DMS79 (cell line): Measurements from ENCODE around the gene AP2A1.
"Not testable (repeated sequence)": the region's sequence is repeated elsewhere in the genome, so short reads cannot be mapped to it uniquely, and the experiment has no call there.

Source experiments
- DNase-seq: peaks from one replicate; lab custom pipeline; 2025; lab: John Stamatoyannopoulos, UW

AP2A1 gene

DNA sequence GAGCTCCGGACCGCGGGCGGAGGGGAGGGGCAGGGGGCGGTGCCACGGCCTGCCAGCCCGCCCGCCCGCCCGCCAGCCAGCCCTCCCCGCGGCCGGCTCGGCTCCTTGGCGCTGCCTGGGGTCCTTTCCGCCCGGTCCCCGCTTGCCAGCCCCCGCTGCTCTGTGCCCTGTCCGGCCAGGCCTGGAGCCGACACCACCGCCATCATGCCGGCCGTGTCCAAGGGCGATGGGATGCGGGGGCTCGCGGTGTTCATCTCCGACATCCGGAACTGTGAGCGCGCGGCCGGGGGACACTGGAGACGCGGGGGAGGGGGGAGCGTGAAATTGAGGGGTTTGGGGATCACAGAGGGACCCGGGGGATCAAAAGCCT lies at the start of gene AP2A1:
Gene AP2A1 (plus strand): TSS at position 72 of the 370 bp plus-strand sequence. CDS start 133 bp downstream, at position 205.
- DNase-seq: no peak

DNA sequence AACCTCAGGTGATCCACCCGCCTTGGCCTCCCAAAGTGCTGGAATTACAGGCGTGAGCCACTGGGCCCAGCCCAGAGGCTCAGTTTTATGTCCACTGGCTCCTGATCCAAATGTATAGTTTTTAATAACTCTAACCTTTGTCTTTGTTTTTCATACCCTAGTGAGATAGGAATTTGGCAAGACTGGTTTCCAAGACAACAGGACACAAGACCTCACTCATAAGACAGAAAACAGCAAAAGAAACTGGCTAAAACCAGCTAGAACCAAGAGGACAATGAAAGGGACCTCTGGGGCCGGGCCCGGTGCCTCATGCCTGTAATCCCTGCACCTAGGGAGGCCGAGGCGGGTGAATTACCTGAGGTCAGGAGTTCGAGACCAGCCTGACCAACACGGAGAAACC lies 48.3 kb upstream of the AP2A1 start:
- no peak for DNase-seq

DNA sequence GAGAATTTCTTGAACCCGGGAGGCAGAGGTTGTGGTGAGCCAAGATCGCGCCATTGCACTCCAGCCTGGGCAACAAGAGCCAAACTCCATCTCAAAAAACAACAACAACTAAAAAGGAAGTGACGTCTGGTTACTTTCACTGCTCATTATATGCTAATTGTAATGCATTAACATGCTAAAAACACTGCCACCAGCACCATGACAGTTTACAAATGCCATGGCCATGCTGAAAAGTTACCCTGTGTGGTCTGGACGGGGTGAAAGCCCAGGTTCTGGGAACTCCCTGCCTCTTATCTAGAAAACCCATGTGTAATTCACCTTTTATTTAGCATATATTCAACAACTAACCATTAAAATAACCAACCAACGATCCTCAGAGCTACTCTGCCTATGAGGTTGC lies 47.8 kb upstream of the AP2A1 start:
- no peak for DNase-seq

DNA sequence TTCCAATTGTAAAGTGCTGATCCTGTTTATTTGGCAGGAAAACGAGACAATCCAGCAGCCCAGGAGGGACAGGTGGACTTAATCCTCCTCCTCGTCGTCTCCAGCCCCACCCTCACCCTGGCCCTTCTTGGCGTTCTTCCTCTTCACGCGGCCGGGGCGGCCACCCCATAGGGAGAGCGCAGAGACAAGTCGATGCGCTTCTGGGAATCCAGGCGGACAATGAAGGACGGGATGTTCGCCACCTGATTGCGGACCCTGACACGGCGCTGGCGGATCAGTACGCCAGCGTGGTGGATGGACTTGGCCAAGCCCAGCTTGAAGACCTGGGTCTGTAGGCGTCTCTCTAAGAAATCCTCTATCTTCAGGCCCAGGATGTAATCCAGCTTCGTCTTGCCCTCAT lies 47.4 kb upstream of the AP2A1 start:
- not testable (repeated sequence) for DNase-seq

DNA sequence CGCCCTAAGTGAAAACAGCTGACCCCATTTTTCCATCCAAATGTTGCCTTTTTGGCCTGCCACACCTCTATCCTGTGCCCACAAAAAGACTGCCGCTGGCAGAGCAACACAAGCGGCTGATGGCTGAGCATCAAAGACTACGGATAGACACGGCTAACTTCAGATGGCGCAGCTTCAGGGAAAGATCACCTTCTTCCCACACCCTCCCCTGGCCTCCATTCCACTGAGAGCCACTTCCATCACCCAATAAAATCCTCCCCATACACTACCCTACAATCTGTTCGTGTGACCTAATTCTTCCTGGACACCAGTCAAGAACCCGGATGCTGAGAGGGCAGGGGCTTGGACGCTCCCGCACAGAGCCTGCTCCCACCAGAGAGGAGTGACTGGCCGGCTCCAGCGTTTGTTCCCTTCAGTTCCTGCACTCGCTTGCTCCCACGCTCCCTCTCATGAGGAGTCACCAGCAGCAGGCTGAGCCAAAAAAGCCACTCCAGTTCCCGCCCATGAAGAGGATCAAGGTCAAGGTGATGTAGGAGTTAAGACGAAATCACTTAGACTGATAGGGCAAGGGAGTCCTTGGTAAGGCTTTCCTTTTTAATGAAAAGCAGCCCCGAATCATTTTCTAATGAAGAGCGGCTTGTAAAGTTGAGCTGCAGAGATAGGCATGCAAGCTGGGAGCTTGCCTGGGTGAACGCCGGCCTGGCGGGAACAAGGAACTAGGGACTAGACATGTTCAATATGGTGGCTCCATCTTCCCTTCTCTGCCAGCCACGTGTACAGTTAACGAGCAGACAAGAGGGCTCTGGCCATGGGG lies 39.4 kb upstream of the AP2A1 start:
- DNase-seq: no peak

DNA sequence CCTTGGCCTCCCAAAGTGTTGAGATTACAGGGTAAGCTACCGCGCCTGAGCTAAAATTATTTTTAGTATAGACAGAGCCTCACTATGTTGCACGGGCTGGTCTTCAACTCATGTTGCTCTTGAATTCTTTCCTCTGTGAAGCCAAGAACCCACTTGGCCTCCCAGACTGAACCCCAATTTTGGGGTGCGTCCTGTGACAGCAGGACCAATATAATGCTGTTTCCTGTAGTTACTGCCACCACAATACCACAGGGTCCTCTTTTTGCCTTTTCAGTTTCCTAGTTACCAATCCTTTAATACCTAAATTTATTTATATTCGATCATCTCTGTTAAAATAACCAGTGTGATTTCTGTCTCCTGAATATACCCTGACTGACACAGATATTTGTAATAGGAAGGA lies 36.6 kb upstream of the AP2A1 start:
- no peak for DNase-seq

DNA sequence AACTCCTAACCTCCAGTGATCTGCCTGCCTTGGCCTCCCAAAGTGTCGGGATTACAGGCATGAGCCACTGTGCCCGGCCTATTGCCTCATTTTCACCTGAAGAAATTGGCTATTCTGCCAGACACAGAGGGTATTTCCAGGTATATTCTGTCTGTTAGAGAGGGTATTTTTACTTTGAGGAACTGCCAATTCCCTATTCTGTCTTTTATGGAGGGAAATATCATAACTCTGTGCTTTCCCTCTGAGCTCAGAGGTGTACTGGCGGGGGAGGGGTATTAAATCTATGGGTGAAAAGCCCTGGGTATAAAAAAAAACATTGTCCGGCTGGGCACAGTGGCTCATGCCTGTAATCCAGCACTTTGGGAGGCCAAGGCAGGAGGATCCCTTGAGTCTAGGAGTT lies 28.5 kb upstream of the AP2A1 start:
- DNase-seq: no peak

DNA sequence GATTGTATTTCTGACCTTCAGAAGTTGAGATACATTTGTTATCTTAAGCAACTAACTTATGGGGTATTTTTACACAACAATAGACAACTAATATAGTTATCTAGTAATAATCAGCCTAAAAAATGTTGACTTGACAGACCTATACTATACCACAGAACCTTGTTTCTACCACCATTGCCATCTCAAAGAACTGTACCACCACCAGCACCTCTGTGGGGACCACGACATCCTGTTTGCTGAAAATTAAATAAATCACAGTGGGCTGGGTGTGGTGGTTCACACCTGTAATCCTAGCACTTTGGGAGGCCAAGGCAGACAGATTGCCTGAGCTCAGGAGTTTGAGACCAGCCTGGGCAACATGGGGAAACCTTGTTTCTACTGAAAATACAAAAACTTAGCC lies 27.7 kb upstream of the AP2A1 start:
- no peak for DNase-seq

DNA sequence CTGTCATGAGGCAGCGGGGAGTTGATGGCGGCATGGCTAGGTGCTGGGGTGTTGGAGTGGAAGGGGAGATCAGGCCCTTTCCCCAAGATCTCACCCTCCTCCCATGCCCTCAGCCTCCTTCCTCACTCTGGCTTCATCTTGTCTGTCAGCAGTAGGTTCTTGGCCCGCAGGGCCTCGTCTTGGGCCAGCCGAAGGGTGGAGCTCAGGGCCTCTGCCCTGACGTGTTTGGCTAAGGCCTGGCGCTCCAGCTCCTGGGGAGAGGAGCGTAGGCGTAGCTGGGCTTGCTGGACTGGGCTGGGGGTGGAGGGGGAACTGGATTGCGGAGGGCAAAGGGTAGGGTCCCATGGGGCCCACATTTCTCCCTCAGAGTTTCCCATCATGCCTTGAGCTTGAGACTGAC lies 26.9 kb upstream of the AP2A1 start:
- DNase-seq: no peak

DNA sequence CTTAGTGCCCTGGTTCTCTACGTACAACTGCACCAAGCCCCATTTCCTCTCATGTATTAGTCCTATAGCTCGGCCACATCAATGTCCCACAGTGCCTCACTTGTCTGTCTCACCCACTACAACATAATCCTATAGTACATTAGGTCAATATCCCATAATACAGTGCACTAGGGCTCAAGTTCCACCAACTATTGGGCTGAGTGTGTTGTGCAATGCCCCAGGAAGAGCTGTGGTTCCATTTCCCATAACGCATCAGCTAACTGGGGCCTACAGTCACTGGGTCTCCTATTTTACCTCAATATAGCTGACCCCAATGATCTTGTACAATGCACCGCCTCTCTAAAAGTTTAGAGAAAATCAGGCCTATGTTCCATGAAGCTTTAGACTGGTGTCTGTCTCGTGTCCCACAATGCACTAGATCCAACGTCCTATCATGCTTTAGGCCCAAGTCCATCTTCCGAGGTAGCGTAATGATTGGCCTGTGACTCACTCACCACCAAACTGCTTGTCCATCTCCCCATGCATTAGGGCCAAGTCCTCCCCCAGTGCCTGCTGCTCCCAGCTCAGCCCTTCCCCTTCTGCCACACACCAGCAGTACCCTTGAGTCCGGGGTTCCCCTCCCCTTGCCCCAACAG lies 25.5 kb upstream of the AP2A1 start:
- DNase-seq: no peak

DNA sequence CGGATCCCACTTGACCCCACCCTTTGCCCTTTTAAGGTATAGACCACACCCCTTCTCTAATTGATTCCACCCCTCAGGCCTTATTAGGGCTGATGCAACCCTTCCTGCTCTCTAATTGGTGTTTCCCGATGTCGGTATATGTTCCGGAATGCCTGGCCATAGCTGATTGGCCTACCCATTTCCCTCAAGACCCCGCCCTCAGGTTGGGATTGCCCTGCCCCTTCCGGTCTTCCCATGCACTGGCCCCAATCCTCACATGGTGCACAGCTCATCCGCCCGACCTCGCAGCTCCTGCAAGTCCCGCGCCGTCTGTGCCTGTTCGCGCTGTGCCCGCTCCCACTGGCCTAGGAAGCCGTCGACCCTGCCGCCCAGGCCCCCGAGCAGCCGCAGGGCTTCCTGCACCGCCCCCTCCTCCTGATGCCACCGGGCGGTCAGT lies 21.8 kb upstream of the AP2A1 start:
- no peak for DNase-seq

DNA sequence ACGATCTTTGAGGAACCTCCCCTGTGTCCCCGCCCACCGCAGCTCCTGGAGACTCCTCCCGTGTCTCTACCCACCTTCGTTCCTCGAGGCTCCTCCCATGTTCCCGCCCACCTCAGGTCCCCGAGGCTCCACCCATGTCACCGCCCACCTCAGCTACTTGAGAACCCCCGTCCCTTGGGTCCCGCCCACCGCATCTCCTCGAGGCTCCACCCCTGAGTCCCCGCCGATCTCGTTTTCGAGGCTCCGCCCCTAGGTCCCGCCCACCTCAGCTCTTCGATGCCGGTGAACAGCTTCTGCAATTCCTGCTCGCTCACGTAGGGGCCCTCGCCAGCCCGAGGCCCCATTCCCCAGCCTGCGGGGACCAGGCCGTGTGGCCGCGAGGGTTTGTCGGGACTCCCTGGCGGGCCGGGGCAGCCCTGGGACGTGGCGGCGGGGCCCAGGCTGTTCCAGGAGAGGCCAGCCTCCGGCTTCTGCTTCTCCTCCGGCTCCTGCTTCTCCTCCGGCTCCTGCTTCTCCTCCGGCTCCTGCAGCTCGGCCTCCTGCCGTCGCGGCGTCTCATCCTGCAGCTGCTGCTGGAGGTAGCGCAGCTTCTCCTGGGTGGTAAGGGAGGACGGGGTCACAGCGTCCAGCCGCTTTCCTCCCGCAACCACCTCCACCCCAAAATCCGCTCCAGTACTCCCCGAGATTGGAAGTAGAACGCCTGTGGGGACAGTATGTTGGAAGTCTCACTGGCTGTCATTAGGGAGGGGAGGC lies 20.4 kb upstream of the AP2A1 start:
- DNase-seq: no peak

DNA sequence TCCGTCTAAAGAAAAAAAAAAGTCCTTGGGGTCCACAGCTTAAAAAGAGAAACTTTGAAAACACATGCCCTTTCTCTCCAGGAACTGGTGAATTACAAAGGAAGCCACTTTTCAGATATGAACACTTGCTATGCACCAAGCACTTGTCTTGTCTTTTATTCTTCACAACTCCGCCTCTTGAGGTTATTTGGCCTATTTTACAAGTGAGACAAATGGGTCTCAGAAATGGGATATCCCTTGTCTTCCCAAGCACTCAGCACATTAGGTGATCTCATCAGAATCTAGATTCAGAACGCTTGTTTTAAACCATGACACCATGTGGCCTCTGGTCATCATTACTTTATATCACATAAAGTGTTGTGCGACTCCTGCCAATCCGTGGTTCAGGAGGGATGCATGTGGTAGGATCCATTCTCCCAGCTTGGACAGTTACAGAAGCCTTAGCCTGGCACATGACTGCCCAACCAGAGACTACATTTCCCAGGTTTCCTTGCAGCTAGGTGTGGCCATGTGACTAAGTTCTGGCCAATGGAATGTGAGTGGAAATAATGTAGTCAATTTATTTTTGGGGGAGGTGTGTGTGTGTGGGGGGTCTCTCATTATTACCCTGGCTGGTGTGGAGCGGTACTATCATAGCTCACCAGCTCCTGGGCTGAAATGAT lies 17.6 kb upstream of the AP2A1 start:
- DNase-seq: no peak

DNA sequence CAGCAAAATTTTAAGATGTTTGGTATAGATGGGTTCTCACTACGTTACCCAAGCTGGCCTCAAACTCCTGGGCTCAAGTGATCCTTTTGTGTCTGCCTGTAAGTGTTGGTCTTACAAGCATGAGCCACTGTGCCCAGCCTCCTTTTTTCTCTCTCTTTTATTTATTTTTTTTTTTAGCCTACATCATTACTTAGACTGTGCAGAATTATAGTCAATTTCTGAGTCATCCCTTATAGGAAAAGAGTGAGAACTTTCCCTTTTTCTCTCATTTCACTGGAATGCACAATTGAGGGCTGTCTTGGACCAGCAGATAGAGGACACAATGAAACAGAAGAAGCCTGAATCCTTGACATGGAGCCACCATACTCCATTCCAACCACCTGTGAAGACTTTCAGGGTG lies 17.0 kb upstream of the AP2A1 start:
- DNase-seq: no peak

DNA sequence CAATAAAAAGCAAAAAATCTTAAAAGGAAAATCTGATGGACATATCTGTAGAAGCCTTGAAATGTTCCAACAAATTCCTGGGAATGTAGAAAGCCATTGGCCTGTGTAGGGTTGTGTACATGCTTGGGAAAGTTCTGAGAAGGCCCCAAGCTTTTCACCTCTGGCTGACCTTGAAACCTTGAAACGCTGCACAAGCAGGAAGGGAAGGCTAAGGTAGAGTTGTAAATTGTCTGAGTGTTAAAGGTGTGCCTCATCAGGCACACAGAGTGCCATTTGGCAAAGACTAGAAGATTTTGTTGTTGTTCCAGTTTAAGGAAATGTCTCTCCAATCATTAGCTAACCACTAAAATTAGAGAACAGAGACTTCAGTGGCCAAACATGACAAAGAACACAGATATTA lies 14.1 kb upstream of the AP2A1 start:
- DNase-seq: no peak

DNA sequence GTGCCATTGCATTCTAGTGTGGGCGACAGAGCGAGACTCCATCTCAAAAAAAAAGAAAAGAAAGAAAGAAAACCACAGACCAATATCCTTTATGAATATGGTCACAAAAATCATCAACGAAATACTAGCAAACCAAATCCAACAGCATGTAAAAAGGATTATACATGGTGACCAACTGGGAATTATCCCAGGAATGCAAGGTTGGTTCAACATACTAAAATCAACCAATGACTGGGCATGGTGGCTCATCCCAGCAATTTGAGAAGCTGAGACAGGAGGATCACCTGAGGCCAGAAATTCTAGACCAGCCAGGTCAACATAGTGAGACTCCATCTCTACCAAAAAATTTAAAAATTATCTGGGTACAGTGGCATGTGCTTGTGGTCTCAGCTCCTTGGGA lies 10.8 kb upstream of the AP2A1 start:
- DNase-seq: no peak

DNA sequence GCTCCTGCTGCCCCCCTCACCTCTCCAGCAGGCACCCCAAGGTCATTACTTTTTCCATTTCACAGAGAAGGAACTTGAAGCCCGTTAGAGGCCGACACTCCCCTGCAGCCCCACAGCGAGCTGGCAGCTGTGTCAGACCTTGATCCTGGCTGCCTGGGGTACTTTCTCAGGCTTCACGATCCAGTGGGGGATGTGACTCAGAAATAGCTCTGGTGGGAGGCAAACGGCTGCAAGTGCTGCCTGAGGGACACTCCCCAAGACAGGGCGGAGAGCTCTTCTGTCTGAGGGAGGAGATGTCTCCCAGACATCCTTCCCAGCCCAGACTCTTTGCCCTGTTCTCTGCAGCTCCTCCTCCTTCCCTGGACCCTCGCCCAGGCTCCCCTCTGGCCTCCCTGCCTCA lies 8.5 kb upstream of the AP2A1 start:
- no peak for DNase-seq

DNA sequence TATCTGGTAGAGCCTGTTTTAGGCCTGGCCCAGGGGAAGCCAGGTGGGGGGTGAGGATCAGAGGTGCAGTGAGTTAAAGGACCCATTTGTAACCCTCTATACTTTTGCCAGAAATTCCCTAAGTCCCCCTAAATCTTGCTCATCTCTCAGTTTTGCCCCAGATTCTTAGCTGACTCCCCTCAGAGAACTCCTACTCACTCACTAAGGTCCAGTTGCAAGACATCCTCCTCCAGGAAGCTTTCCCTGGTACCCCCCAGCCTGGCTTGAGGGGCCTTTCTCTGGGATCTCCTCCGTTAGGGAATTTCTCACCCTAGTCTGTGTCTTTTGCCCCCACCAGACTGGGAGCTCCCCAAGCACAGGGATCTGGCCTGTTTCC lies 5.6 kb upstream of the AP2A1 start:
- DNase-seq: no peak

DNA sequence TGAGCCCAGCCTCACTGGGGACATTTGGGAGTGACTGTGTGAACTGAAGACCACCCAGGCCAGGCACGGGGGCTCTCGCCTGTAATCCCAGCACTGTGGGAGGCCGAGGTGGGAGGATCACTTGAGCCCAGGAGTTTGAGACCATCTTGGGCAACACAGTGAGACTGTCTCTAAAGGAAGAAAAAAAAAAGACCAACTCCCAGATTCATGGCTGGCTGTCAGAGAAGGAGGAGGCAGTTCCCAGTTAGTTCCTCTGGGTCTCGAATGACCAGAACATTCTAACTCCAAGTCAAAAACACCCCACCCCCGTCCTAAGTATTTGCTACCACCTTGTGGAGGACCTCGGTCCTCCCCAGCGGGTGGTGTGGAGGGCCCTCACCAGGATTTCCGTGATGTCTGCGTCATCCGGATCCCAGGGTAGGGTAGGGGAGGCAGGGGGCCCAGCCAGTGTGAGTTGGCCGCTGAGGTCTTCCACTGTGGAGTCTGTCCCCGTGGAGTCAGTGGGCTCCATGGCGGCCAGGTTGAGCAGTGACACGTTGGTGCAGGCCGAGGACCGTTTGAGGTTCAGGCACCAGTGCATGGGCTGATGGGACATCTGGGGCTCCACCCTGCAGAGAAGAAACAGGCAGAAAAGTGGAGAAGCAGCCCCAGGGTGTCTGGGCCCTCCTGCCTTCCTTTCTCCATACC lies 5.0 kb upstream of the AP2A1 start:
- DNase-seq: no peak

DNA sequence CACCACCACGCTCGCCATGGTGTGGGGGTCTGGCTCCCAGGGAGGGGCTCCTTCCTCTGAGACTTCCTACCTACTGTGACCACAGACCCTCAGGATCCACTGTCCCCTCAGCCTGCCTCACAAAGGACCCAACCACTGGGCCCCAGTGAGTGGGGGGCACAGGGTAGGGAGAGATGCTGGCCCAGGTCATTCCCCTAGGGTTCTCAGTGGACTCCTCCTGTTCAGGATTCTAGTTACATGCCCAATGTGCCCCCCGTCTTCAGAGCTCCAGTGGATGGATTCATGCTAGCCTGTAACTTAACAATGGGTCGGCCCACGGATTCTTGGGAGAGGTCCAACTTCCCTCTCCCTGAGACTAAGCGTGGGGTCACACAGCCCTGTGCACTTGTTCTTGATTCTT lies 3.6 kb upstream of the AP2A1 start, which contains the start of gene TSKS:
Gene TSKS (minus strand): TSS at position 77 of the 400 bp plus-strand sequence. CDS start 59 bp downstream, at position 18.
- no peak for DNase-seq

DNA sequence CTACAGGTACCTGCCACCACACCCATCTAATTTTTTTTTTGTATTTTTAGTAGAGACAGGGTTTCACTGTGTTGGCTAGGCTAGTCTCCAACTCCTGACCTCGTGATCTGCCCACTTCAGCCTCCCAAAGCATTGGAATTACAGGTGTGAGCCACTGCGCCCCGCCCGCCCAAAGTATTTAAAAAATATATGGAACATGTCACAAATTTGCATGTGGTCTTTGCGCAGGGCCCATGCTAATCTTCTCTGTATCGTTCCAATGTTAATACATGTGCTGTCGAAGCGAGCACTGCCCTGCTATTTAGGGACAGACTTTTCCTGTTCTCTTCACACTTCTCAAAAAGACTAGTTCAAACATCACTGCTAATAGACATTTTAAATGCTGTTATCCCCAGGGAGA lies 2.5 kb upstream of the AP2A1 start:
- DNase-seq: no peak
